Natural killer cell (primary cell): ENCODE data around the gene MCEMP1. TPM values are rescaled to one million over a fixed set of nuclear protein-coding genes. Genes with fewer than 3 reads are reported as not detected.
A peak's percentile ranks its signal among the peaks of the same experiment; 100 is the strongest.

ENCODE experiments used
- ATAC-seq, 3 donors: fragments of 150-1000 bp in 2 of 3; fragments of 200-7000 bp in 1 of 3; cut with Tn5 transposase; 1 replicate in 1 of 3; 2 replicates in 2 of 3; pipeline ENCODE4 v1.10.0; 2021; ENCODE audit warnings: mild to moderate bottlenecking in 2 of 3, moderate library complexity in 2 of 3
- DNase-seq, 2 donors: peaks; one replicate each; pipeline versions ENCODE4 v3.0.0 to v3.0.0-alpha.2; 2013 to 2021; ENCODE audit warnings: mixed read lengths in 1 of 2
- H3K27ac ChIP-seq: one replicate; pipeline ENCODE4 v1.5.1; 2013; ENCODE audit warnings: mild to moderate bottlenecking, low read length
- H3K27me3 ChIP-seq: one replicate; pipeline ENCODE4 v1.6.1; 2013; ENCODE audit warnings: low read length; ENCODE audit not compliant: control insufficient read depth, insufficient read depth
- H3K36me3 ChIP-seq: one replicate; pipeline ENCODE4 v1.6.1; 2013; ENCODE audit warnings: low read length; ENCODE audit not compliant: control insufficient read depth, insufficient read depth
- H3K4me1 ChIP-seq: one replicate; pipeline ENCODE4 v1.6.1; 2013; ENCODE audit warnings: low read length; ENCODE audit not compliant: control insufficient read depth, insufficient read depth
- H3K4me3 ChIP-seq: one replicate; pipeline ENCODE4 v1.5.1; 2013; ENCODE audit warnings: low read length
- H3K9me3 ChIP-seq: one replicate; pipeline ENCODE4 v1.6.1; 2013; ENCODE audit warnings: low read length; ENCODE audit not compliant: control insufficient read depth, insufficient read depth
- H3K27ac Mint-ChIP-seq, 2 donors: one replicate each; pipeline ENCODE4 v1.8.0; 2022; ENCODE audit warnings: mild to moderate bottlenecking in 2 of 2, mixed read lengths in 2 of 2, moderate library complexity in 1 of 2
- H3K27me3 Mint-ChIP-seq, 2 donors: one replicate each; pipeline ENCODE4 v1.8.0; 2022; ENCODE audit warnings: low read depth in 2 of 2, mixed read lengths in 2 of 2
- H3K36me3 Mint-ChIP-seq: one replicate; pipeline ENCODE4 v1.8.0; 2022; ENCODE audit warnings: mixed read lengths
- H3K4me1 Mint-ChIP-seq, 2 donors: one replicate each; pipeline ENCODE4 v1.8.0; 2022; ENCODE audit warnings: mixed read lengths in 2 of 2
- H3K4me3 Mint-ChIP-seq: one replicate; pipeline ENCODE4 v1.8.0; 2022; ENCODE audit warnings: mild to moderate bottlenecking, moderate library complexity, mixed read lengths
- H3K9me3 Mint-ChIP-seq, 2 donors: one replicate each; pipeline ENCODE4 v1.8.0; 2022; ENCODE audit warnings: mixed read lengths in 2 of 2
- WGBS: methylation state at CpG from one replicate; pipeline ENCODE4 v1.1.7; 2013; ENCODE audit warnings: missing lambda C conversion rate; ENCODE audit not compliant: insufficient coverage; 5-methylcytosine and 5-hydroxymethylcytosine counted together
- intact Hi-C: fragments of 100-400 bp; cut with micrococcal nuclease; formaldehyde crosslinking; loops from one replicate; pipeline ENCODE4 v1.14.2; 2022
- total RNA-seq, 4 donors: library from RNA; stranded (reverse); fragments of 120-200 nt in 1 of 4; gene quantifications; one replicate each; pipeline versions ENCODE4 v1.2.3 to v1.2.4, GENCODE V29; 2013 to 2022
- TF ChIP-seq, protein P1 (sequence below): fragments of 200-600 bp; IDR thresholded peaks from one replicate; pipeline ENCODE4 v1.8.0; 2022; ENCODE audit warnings: antibody characterized with exemption

MCEMP1 gene
- total RNA-seq, 3 donors from 2014 or later (not counting 1 experiment from before 2014, with no cell fraction given), result 0.59 to 4.8 (median 1.8) TPM

DNA sequence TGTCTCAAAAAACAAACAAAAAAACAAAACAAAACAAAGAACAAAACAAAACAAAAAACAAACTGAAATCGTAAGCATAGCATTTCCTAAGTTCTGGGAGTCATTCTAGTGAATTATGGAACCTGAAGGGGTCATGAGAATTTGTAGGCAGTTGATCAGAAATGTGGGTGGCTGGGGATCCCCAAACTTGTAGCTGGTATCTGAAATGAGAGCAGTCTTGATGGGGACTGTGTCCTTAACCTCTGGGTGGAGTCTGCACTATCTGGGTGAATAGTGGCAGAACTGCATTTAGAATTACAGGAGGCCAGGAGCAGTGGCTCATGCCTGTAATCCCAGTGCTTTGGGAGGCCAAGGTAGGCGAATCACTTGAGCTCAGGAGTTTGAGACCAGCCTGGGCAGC, 48.9 kb downstream of the MCEMP1 start:
- Histone ChIP-seq H3K4me3 (no peak overlapping the region), H3K4me1 (peaks cover 17% of the 10 kb centered on the region), H3K27ac (no peak overlapping the region), H3K36me3 (no peaks in the 10 kb centered on the region), H3K9me3 (no peaks in the 10 kb centered on the region), H3K27me3 (peaks cover 10% of the 10 kb centered on the region)
- Mint-ChIP-seq H3K4me3 (no peak overlapping the region), H3K27ac (no peak overlapping the region), H3K36me3 (no peaks in the 10 kb centered on the region), H3K27me3 (peaks cover 32% of the 10 kb centered on the region in 2 donors), H3K9me3 (no peaks in the 10 kb centered on the region), H3K4me1 (no peaks in the 10 kb centered on the region)
- ATAC-seq, result no peak
- WGBS, result 76% methylated on average over 2 of the region's 2 CpGs
- TF ChIP-seq, protein P1, sequence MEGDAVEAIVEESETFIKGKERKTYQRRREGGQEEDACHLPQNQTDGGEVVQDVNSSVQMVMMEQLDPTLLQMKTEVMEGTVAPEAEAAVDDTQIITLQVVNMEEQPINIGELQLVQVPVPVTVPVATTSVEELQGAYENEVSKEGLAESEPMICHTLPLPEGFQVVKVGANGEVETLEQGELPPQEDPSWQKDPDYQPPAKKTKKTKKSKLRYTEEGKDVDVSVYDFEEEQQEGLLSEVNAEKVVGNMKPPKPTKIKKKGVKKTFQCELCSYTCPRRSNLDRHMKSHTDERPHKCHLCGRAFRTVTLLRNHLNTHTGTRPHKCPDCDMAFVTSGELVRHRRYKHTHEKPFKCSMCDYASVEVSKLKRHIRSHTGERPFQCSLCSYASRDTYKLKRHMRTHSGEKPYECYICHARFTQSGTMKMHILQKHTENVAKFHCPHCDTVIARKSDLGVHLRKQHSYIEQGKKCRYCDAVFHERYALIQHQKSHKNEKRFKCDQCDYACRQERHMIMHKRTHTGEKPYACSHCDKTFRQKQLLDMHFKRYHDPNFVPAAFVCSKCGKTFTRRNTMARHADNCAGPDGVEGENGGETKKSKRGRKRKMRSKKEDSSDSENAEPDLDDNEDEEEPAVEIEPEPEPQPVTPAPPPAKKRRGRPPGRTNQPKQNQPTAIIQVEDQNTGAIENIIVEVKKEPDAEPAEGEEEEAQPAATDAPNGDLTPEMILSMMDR, result no peak
- DNase-seq, result no peak
- intact Hi-C loops, result no loop called here

DNA sequence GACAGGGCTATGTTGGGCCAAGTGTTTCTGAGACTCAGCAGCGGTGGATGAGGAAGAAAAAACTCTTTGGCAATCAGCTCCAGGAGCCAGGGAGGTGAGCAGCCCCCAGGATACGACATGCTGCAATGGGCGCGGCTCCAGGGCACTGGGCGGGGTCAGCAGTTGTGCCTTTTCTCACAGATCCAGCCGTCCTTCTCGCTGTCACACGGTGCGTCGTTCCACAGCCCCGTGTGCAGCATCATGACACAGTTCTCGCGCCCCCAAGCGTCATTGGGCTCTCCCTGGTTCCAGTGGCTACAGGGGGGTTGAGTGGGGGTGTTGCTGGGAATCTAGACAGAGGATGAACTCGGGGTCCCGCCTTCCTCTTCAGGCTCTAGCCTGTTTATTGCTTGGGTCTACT, 52.3 kb downstream of the MCEMP1 start:
- peaks cover 10% of the 10 kb centered on the region for H3K27me3 ChIP-seq
- H3K4me3 Mint-ChIP-seq, result no peak overlapping the region
- WGBS, result 28% methylated on average over 16 of the region's 16 CpGs
- no peaks in the 10 kb centered on the region for H3K36me3 Mint-ChIP-seq
- DNase-seq (peak in 1 of 2 donors; percentile 35), ATAC-seq (peak in 2 of 3 donors; percentile 17 to 25)
- peaks cover 35 to 38% of the 10 kb centered on the region in 2 donors for H3K27me3 Mint-ChIP-seq
- H3K27ac ChIP-seq, result no peak overlapping the region
- H3K4me3 ChIP-seq, result no peak overlapping the region
- no peaks in the 10 kb centered on the region for H3K4me1 Mint-ChIP-seq
- peaks cover 17% of the 10 kb centered on the region for H3K4me1 ChIP-seq
- intact Hi-C loops, result no loop called here
- H3K9me3 Mint-ChIP-seq, result no peaks in the 10 kb centered on the region
- TF ChIP-seq, protein P1, result no peak
- no peaks in the 10 kb centered on the region for H3K36me3 ChIP-seq
- no peaks in the 10 kb centered on the region for H3K9me3 ChIP-seq
- no peak overlapping the region for H3K27ac Mint-ChIP-seq

Other genes with a start within 250 kb of the MCEMP1 start
- gene PEX11G, start 188.1 kb upstream of the MCEMP1 start, total RNA-seq, result 1 to 10 TPM in 1 of 3 donors, under 1 TPM in 1, not detected in 1; 0.33 to 1.5 TPM
- gene ZNF358, start 161.0 kb upstream of the MCEMP1 start, total RNA-seq, result 10 to 100 TPM in 2 of 3 donors, 1 to 10 TPM in 1; 9.8 to 11.6 (median 10.9) TPM
- gene MCOLN1, start 154.5 kb upstream of the MCEMP1 start, total RNA-seq, result 10 to 100 TPM; 22.9 to 37.6 (median 27.8) TPM
- 100 to 1,000 TPM; 118 to 190 (median 125) TPM for gene PNPLA6, start 141.4 kb upstream of the MCEMP1 start, total RNA-seq
- gene CAMSAP3, start 81.2 kb upstream of the MCEMP1 start, total RNA-seq, result under 1 TPM in 2 of 3 donors, not detected in 1; 0.24 to 0.34 TPM
- gene XAB2, start 47.5 kb upstream of the MCEMP1 start, total RNA-seq, result 10 to 100 TPM; 60.2 to 70.8 (median 67.7) TPM
- gene PET100, start 47.3 kb upstream of the MCEMP1 start, total RNA-seq, result 100 to 1,000 TPM in 2 of 3 donors, 10 to 100 TPM in 1; 92.0 to 139 (median 106) TPM
- gene PCP2, start 43.4 kb upstream of the MCEMP1 start, total RNA-seq, result 1 to 10 TPM; 5.4 to 8.4 (median 7.7) TPM
- 100 to 1,000 TPM; 366 to 409 (median 384) TPM for gene STXBP2, start 40.0 kb upstream of the MCEMP1 start, total RNA-seq
- 1 to 10 TPM in 1 of 3 donors, not detected in 2; 3.8 TPM for gene RETN, start 8.0 kb upstream of the MCEMP1 start, total RNA-seq
- gene TRAPPC5, start 3.7 kb downstream of the MCEMP1 start, total RNA-seq, result 10 to 100 TPM; 53.8 to 58.8 (median 54.2) TPM
- gene FCER2, start 25.0 kb downstream of the MCEMP1 start, total RNA-seq, result 1 to 10 TPM in 2 of 3 donors, under 1 TPM in 1; 0.52 to 1.2 (median 1.0) TPM
- gene CLEC4G, start 55.0 kb downstream of the MCEMP1 start, total RNA-seq, result not detected
- under 1 TPM in 1 of 3 donors, not detected in 2; 0.10 TPM for gene CD209, start 70.4 kb downstream of the MCEMP1 start, total RNA-seq
- not detected for gene CLEC4M, start 86.2 kb downstream of the MCEMP1 start, total RNA-seq
- gene EVI5L, start 153.1 kb downstream of the MCEMP1 start, total RNA-seq, result 10 to 100 TPM in 2 of 3 donors, 1 to 10 TPM in 1; 9.6 to 13.5 (median 11.3) TPM
- gene PRR36, start 197.3 kb downstream of the MCEMP1 start, total RNA-seq, result under 1 TPM; 0.11 to 0.13 (median 0.12) TPM
- not detected for gene LRRC8E, start 211.4 kb downstream of the MCEMP1 start, total RNA-seq
- 100 to 1,000 TPM; 131 to 218 (median 159) TPM for gene MAP2K7, start 226.8 kb downstream of the MCEMP1 start, total RNA-seq
- gene TGFBR3L, start 237.7 kb downstream of the MCEMP1 start, total RNA-seq, result 1 to 10 TPM; 3.5 to 4.6 (median 4.4) TPM
- 10 to 100 TPM; 22.1 to 32.4 (median 27.1) TPM for gene SNAPC2, start 243.2 kb downstream of the MCEMP1 start, total RNA-seq
- under 1 TPM in 1 of 3 donors, not detected in 2; 0.39 TPM for gene CTXN1, start 249.0 kb downstream of the MCEMP1 start, total RNA-seq